Natural killer cell (primary cell): ENCODE results near the gene THY1. TPM values are rescaled to one million over a fixed set of nuclear protein-coding genes. Genes with fewer than 3 reads are reported as not detected.

Source experiments
- ATAC-seq, 3 donors: fragments of 150-1000 bp in 2 of 3; fragments of 200-7000 bp in 1 of 3; cut with Tn5 transposase; 1 replicate in 1 of 3; 2 replicates in 2 of 3; pipeline ENCODE4 v1.10.0; 2021; ENCODE audit warnings: mild to moderate bottlenecking in 2 of 3, moderate library complexity in 2 of 3
- DNase-seq, 2 donors: peaks; one replicate each; pipeline versions ENCODE4 v3.0.0 to v3.0.0-alpha.2; 2013 to 2021; ENCODE audit warnings: mixed read lengths in 1 of 2
- H3K27ac ChIP-seq: one replicate; pipeline ENCODE4 v1.5.1; 2013; ENCODE audit warnings: mild to moderate bottlenecking, low read length
- H3K27me3 ChIP-seq: one replicate; pipeline ENCODE4 v1.6.1; 2013; ENCODE audit warnings: low read length; ENCODE audit not compliant: control insufficient read depth, insufficient read depth
- H3K36me3 ChIP-seq: one replicate; pipeline ENCODE4 v1.6.1; 2013; ENCODE audit warnings: low read length; ENCODE audit not compliant: control insufficient read depth, insufficient read depth
- H3K4me1 ChIP-seq: one replicate; pipeline ENCODE4 v1.6.1; 2013; ENCODE audit warnings: low read length; ENCODE audit not compliant: control insufficient read depth, insufficient read depth
- H3K4me3 ChIP-seq: one replicate; pipeline ENCODE4 v1.5.1; 2013; ENCODE audit warnings: low read length
- H3K9me3 ChIP-seq: one replicate; pipeline ENCODE4 v1.6.1; 2013; ENCODE audit warnings: low read length; ENCODE audit not compliant: control insufficient read depth, insufficient read depth
- H3K27ac Mint-ChIP-seq, 2 donors: one replicate each; pipeline ENCODE4 v1.8.0; 2022; ENCODE audit warnings: mild to moderate bottlenecking in 2 of 2, mixed read lengths in 2 of 2, moderate library complexity in 1 of 2
- H3K27me3 Mint-ChIP-seq, 2 donors: one replicate each; pipeline ENCODE4 v1.8.0; 2022; ENCODE audit warnings: low read depth in 2 of 2, mixed read lengths in 2 of 2
- H3K36me3 Mint-ChIP-seq: one replicate; pipeline ENCODE4 v1.8.0; 2022; ENCODE audit warnings: mixed read lengths
- H3K4me1 Mint-ChIP-seq, 2 donors: one replicate each; pipeline ENCODE4 v1.8.0; 2022; ENCODE audit warnings: mixed read lengths in 2 of 2
- H3K4me3 Mint-ChIP-seq: one replicate; pipeline ENCODE4 v1.8.0; 2022; ENCODE audit warnings: mild to moderate bottlenecking, moderate library complexity, mixed read lengths
- H3K9me3 Mint-ChIP-seq, 2 donors: one replicate each; pipeline ENCODE4 v1.8.0; 2022; ENCODE audit warnings: mixed read lengths in 2 of 2
- CTCF ChIP-seq: fragments of 200-600 bp; IDR thresholded peaks from one replicate; pipeline ENCODE4 v1.8.0; 2022; ENCODE audit warnings: antibody characterized with exemption
- WGBS: methylation state at CpG from one replicate; pipeline ENCODE4 v1.1.7; 2013; ENCODE audit warnings: missing lambda C conversion rate; ENCODE audit not compliant: insufficient coverage; 5-methylcytosine and 5-hydroxymethylcytosine counted together
- intact Hi-C: fragments of 100-400 bp; cut with micrococcal nuclease; formaldehyde crosslinking; loops from one replicate; pipeline ENCODE4 v1.14.2; 2022
- total RNA-seq, 4 donors: library from RNA; stranded (reverse); fragments of 120-200 nt in 1 of 4; gene quantifications; one replicate each; pipeline versions ENCODE4 v1.2.3 to v1.2.4, GENCODE V29; 2013 to 2022

THY1 gene
- total RNA-seq, 3 donors from 2014 or later (not counting 1 experiment from before 2014, with no cell fraction given): not detected

GRCh38 chr11:119432484-119433357 lies 9.7 kb upstream of the THY1 start:
- H3K36me3 Mint-ChIP-seq: no peaks in the 10 kb centered on the region
- H3K4me3 Mint-ChIP-seq: no peak overlapping the region
- ATAC-seq (no peak), DNase-seq (no peak)
- H3K9me3 ChIP-seq: no peaks in the 10 kb centered on the region
- H3K4me1 ChIP-seq: no peaks in the 10 kb centered on the region
- H3K4me3 ChIP-seq: no peak overlapping the region
- peaks cover 0 to 2% of the 10 kb centered on the region in 2 donors for H3K9me3 Mint-ChIP-seq
- H3K27me3 ChIP-seq: no peaks in the 10 kb centered on the region
- no peak overlapping the region for H3K27ac ChIP-seq
- H3K36me3 ChIP-seq: no peaks in the 10 kb centered on the region
- no peak overlapping the region for H3K27ac Mint-ChIP-seq
- TF ChIP-seq CTCF: no peak
- H3K4me1 Mint-ChIP-seq: no peaks in the 10 kb centered on the region
- 83% methylated on average over 20 of the region's 21 CpGs for WGBS
- intact Hi-C loops: no loop called here
- peaks cover 35 to 77% of the 10 kb centered on the region in 2 donors for H3K27me3 Mint-ChIP-seq

- Histone ChIP-seq H3K27ac (no peak overlapping the region), H3K4me1 (no peaks in the 10 kb centered on the region), H3K27me3 (no peaks in the 10 kb centered on the region), H3K4me3 (no peak overlapping the region), H3K9me3 (no peaks in the 10 kb centered on the region), H3K36me3 (no peaks in the 10 kb centered on the region)
- peaks cover 28 to 67% of the 10 kb centered on the region in 2 donors for H3K27me3 Mint-ChIP-seq
- DNase-seq (no peak), ATAC-seq (no peak)
- H3K36me3 Mint-ChIP-seq: no peaks in the 10 kb centered on the region
- H3K9me3 Mint-ChIP-seq: no peaks in the 10 kb centered on the region
- no peak for TF ChIP-seq CTCF
- 89% methylated on average over 7 of the region's 7 CpGs for WGBS
- intact Hi-C loops: no loop called here
- H3K4me1 Mint-ChIP-seq: no peaks in the 10 kb centered on the region
- H3K4me3 Mint-ChIP-seq: no peak overlapping the region
- H3K27ac Mint-ChIP-seq: no peak overlapping the region
Observed at GRCh38 chr11:119431523-119431922, 8.6 kb upstream of the THY1 start.

- H3K36me3 ChIP-seq: no peaks in the 10 kb centered on the region
- no peak for TF ChIP-seq CTCF
- H3K27me3 Mint-ChIP-seq: peaks cover 39 to 55% of the 10 kb centered on the region in 2 donors
- no peaks in the 10 kb centered on the region for H3K36me3 Mint-ChIP-seq
- H3K9me3 Mint-ChIP-seq: no peaks in the 10 kb centered on the region
- no peak overlapping the region for H3K4me3 Mint-ChIP-seq
- intact Hi-C loops: no loop called here
- ATAC-seq (no peak), DNase-seq (no peak)
- no peak overlapping the region for H3K27ac ChIP-seq
- peaks cover 13% of the 10 kb centered on the region for H3K27me3 ChIP-seq
- no peak overlapping the region for H3K4me3 ChIP-seq
- H3K9me3 ChIP-seq: no peaks in the 10 kb centered on the region
- peaks cover 10% of the 10 kb centered on the region for H3K4me1 ChIP-seq
- H3K27ac Mint-ChIP-seq: no peak overlapping the region
- 87% methylated on average over 5 of the region's 5 CpGs for WGBS
- peaks cover 6% of the 10 kb centered on the region in 2 donors for H3K4me1 Mint-ChIP-seq
Observed at GRCh38 chr11:119427279-119427678, 4.3 kb upstream of the THY1 start.
